ENCODE measurements around the gene DMWD.
"Not testable (repeated sequence)": the region's sequence is repeated elsewhere in the genome, so short reads cannot be mapped to it uniquely, and the experiment has no call there.

GRCh38 chr19:45751483-45751882 is 41.2 kb downstream of the DMWD start:
- not testable (repeated sequence) for TF ChIP-seq ZFP3 (CRISPR knock-in tag; IDR thresholded peaks at IDR 0.05); ZFP30 (CRISPR knock-in tag; IDR thresholded peaks at IDR 0.05); CREB5 (CRISPR knock-in tag; IDR thresholded peaks at IDR 0.05; ENCODE audit: low read depth); SNAI2 (CRISPR knock-in tag; IDR thresholded peaks at IDR 0.05); TSHZ2 (CRISPR knock-in tag; IDR thresholded peaks at IDR 0.05); PATZ1 (CRISPR knock-in tag; IDR thresholded peaks at IDR 0.05; ENCODE audit: borderline replicate concordance); TCF4 (CRISPR knock-in tag; IDR thresholded peaks at IDR 0.05; ENCODE audit: borderline replicate concordance); RARB (CRISPR knock-in tag; IDR thresholded peaks at IDR 0.05); PPARA (CRISPR knock-in tag; IDR thresholded peaks at IDR 0.05; ENCODE audit: borderline replicate concordance); TOX (CRISPR knock-in tag; IDR thresholded peaks at IDR 0.05; ENCODE audit: borderline replicate concordance); ZC3H10 (CRISPR knock-in tag; IDR thresholded peaks at IDR 0.05); POU6F1 (CRISPR knock-in tag; IDR thresholded peaks at IDR 0.05; ENCODE audit: borderline replicate concordance, low read depth); OSR1 (CRISPR knock-in tag; IDR thresholded peaks at IDR 0.05); GLIS3 (CRISPR knock-in tag; IDR thresholded peaks at IDR 0.05)

Data from SK-N-SH treated with all-trans-retinoic acid at 6 μM for 48 hours (cell line).